HG02763 (cell line): ENCODE results near the gene UBE2Q1.

Source experiments
- ATAC-seq: cut with Tn5 transposase; IDR thresholded peaks from one replicate; pipeline ENCODE4 v1.9.1; 2021; ENCODE audit warnings: mild to moderate bottlenecking, moderate library complexity; ENCODE audit not compliant: unreplicated experiment

UBE2Q1 gene

DNA sequence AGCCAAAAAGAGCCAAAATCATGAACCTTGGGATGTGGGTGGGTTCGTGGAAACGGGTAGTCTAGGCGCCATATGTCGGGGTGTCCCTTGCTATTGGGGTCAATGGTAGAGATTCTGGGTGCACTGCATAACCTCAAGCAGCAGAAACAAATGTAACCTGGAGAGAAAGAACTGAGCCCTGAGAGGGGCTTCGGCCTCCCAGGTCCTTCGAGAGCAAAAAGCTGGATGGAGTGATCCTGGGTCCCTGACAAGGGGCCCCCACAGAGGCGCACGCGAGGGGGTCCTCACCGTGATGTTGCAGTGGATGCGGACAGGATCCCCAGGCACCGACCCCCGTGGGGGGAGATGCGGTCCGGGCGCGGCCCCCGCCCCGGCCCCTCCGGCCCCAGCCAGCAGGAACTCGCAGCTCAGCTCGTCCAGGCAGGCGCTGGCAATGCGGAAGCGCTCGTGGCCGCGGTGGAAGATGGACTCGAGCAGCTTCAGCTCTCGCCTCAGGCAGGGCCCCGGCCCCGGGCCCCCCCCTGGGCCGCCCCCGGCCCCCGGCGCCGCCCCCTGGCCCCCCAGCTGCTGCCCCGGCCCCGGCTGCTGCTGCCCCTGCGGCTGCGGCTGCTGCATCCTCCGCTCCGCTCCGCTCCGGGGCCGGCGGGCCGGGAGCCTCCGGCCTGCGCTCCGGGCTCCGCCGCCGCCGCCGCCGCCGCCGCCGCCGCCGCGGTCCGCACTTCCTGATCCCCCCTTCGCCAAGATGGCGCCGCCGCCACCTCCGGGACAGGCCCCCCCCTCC lies at the start of gene UBE2Q1:
Gene UBE2Q1, minus strand, starts transcription at position 724 of the 781 bp plus-strand sequence. Its CDS starts 109 bp downstream, at position 615.
- ATAC-seq, result peak; percentile 12

DNA sequence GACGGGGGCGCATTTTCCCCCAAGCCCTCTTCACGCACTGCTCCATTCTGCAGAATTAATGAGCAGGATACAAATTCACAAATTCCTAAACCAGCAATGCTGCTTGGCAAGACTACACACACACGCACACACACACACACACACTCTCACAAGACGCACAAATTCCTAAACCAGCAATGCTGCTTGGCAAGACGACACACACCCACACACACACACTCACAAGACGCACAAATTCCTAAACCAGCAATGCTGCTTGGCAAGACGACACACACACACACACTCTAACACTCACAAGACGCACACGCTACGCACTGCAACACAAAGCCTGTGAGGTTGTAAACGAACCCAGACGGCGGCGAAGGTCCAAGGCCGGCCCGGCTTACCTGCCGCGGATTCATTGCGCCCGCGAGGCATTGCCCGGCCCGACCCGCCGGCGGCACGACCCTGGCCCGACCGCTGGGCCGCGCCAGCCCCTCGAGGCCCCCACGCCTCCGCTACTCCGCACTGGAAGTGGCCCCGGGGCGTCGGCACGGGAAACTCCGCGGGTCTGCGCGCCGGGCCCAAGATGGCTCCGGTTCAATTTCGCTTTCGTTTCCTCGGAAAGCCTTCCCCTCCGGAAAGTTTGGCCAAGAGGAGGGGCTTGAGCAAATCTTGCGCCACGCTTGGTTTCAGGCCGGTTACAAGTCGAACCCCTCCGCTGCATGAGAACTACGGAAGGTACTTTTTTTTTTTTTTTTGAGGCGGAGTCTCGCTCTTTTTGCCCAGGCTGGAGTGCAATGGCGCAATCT lies 49.3 kb upstream of the UBE2Q1 start, which contains the start of gene ADAR:
Gene ADAR, minus strand, starts transcription at position 578 of the 788 bp plus-strand sequence. Its CDS starts 180 bp downstream, at position 398.
- peak; percentile 67 for ATAC-seq

DNA sequence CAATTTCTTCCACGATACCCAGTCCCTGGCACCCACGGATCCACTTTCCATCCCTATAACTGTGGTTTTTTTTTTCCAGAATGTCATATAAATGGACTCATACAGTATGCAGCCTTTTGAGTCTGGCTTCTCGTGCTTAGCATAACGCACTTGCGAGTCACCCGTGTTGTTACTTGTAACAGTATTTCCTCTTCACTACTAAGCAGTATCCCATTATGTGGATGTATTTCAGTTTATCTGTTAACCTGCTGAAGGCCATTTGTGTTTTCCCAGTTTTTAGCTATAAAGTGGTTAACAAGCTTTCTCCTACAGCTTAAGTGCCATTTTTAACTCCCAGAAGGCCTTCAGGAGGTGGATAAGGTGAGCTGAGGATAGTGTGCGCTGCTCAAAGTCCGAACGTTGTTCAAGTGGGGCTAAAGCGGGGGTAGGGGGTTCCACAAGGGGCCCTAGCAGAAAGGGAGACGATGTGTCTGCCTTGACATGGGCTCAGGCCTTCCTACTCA lies 48.7 kb upstream of the UBE2Q1 start:
- peak; percentile 8 for ATAC-seq

DNA sequence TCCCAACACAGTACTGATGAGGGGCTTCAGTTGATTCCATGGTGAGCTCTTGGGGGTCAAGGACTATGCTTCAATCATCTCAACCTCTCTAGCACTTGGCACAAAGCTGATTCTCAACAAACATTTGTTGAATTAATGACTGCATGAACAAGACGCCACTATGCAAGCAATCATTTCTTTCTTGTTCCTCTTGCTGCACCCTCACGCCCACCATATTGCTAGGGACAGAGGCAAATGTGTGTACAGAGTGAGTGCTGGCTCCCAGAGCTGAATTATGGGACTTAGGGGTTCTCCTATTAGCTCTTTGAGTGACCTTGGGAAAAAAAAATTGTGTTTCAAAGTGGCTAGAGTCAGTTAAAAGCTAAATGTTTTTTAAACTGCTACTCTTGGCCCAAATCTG lies 47.1 kb upstream of the UBE2Q1 start:
- no peak for ATAC-seq

DNA sequence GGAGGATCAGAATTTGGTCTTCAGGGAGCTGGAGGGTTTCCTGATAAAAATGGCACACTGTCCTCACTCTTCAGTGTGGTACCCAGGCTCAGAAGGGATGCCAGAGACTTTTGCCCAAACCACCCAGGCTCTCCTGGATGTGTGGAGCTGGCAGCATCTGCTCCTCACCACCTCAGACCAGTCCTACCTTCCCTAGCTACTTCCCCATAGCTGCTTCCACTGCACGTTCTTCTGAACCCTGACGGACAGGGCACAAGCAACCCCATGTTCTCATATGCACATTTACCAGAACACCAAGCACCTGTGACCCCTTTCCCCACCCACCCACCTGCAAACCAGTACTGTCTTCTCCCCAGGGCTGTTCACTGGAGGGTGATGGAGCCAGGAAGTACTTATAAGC lies 44.9 kb upstream of the UBE2Q1 start:
- no peak for ATAC-seq

DNA sequence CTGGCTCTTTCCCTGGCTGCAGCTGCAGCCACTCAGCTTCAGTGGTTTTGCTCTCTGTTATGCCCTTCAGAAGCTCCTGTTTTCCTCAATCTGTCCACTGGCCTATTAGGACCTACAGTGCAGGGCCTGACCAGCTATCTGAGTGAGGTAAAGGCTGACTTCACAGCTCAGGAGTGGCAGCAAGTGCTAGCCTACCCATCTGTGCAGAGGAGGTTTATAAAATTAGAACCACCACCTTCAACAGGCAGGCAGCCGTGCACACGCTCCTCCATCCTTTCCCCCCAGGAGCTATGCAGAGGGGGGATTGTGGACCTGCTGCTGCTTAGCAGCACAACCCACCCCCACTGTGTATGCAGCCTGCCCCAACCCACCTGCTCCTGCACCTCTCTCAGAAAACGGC lies 41.2 kb upstream of the UBE2Q1 start:
- ATAC-seq, result no peak

DNA sequence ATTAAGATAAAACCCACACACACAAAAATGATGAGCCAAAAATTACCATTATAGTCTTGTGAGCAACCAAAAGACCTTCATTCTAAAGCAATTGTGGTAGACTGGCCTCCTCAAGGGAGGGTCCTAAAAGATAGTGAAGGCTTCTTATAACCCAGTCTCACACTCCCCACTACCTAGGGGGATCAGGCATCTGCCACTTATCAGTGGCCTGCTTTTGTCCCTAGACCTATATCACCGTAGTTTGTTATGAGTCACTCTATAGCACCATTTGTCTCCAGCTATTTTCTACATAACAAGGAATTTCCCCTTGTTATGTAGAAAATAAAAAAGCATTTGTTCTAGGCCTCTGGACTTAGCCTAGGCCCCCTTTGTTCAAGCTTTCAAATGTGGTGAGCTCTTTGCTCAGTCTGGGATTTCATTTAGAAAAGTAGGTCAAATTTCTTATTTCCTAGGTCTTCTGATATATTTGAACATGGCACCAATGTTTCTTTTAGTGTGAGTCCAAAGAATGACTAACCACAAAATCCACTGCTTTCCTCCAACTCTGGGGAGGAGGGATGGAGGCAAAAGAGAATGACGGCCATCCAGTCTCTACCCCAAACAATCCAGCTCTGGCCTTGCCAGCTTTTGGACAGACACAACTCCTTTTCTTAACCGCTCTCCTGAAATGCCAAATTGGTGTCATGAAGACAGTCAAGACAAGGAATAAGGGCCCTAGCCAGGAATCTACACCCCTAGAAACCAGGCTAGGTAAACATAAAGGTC lies 40.6 kb upstream of the UBE2Q1 start:
- no peak for ATAC-seq

DNA sequence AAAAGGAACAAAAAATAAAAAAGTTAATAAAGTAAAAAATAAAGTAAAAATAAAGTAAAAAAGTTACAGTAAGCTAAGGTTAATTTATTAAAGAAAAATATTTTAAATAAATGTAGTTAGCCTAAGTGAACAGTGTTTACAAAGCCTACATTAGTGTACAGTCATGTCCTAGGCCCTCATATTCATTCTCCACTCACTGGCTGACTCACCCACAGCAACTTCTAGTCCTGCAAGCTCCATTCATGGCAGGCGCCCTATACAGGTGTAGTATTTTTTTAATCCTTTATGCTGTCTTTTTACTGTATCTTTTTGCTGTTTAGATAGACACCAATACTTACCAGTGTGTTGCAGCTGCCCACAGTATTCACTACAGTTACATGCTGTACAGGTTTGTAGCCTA lies 37.2 kb upstream of the UBE2Q1 start:
- no peak for ATAC-seq

DNA sequence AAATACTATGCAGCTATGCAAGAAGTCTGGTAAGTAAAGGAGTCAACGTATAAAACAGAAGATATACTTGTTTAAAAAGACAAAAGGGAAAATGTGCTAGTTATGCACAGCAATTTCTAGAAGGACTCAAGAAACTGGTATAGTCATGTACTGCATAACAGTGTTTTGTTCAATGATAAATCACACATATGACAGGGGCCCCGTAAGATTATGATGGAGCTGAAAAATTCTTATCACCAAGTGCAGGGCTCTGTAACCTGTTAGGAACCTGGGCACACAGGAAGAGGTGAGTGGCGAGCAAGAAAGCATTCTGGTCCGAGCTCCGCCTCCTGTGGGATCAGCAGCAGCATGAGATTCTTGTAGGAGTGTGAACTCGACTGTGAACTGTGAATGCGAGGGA lies 36.3 kb upstream of the UBE2Q1 start:
- ATAC-seq, result no peak

DNA sequence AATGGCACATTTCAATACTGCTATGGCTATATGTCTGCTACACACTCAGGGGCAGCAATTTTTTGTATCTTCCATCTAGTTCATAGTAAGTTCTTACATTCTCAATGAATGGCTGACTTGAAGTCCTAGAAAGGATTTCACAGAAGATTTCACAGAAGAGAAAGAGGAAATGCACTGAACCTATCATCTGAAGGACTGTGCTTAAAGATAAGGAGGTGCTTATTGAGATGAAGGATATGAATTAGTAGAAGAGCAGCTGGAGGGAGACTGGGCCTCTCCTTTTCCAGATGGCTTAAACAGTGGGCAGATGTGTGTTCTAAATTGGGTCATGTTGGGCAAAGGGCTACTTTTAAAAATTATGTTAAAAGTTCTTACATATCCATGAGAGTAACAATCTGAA lies 34.9 kb upstream of the UBE2Q1 start:
- ATAC-seq, result no peak

DNA sequence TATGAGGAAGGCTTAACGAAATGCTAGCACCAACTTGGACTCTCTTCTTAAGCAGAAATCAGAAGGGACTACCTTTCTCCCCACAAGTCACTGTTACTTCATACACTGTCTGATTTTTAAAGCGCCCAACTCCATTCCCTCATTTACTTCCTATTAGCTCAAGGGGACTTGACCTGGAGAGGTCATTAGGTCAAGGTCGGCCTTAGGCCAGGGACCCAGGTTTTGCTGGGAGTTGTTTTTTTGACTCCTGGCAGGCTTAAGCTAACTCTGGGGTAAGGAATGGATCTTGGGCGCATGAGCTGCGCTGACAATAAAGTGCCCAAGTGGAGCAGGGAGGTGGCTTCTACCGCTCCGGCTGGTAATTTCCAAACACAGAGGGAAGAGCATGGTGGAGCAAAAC lies 32.7 kb upstream of the UBE2Q1 start:
- no peak for ATAC-seq

DNA sequence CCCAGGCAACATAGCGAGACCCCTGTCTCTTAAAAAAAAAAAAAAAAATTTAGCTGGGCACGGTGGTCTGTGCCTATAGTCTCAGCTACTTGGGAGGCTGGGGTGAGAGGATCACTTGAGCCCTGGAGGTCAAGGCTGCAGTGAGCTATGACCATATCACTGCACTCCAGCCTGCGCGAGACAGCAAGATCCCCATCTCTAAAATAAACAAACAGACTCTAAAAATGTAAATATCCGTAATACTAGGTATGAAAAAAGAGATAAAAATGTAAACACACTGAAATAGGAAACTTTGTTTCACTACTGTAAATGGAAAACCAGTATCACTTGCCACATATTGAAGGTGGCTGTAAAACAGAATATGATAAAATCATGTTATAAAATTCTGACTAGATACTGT lies 32.3 kb upstream of the UBE2Q1 start:
- ATAC-seq, result no peak

DNA sequence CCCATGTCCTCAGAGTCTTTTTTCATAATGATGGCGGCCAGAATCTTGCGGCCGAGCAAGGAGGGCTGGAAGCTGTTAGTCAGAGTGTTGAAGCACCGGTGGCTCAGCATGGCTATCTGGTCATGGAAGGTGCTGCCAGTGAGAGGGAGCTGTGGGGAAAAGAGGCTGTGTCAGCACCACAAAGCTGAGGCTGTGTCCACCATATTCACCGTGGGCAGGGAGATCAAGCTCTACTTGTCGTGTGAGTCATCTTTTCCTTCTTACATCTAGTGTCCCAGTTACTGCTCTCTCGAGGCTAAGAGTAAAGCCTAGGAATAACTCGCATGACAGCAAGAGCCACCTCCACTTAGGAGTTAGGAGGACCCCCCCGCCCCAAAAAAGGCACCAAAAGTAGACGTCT lies 31.3 kb upstream of the UBE2Q1 start:
- ATAC-seq, result no peak

DNA sequence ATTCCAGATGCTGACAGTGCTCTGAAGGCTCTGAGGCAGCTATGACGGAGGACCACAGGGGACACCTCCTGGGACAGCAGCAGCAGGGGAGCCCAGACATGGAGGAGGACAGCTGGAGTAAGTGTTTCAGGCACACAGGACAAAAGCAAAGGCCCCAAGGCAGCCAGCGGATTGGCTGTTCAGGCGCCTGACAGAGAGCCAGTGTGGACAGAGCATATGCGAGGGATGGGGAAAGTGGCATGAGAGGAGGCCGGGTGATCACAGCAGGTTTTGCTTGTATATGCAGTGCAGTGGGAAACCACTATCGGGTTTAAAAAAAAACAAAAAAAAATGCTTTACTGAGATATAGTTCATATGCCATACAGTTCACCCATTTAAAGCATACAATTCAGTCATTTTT lies 28.2 kb upstream of the UBE2Q1 start:
- no peak for ATAC-seq

DNA sequence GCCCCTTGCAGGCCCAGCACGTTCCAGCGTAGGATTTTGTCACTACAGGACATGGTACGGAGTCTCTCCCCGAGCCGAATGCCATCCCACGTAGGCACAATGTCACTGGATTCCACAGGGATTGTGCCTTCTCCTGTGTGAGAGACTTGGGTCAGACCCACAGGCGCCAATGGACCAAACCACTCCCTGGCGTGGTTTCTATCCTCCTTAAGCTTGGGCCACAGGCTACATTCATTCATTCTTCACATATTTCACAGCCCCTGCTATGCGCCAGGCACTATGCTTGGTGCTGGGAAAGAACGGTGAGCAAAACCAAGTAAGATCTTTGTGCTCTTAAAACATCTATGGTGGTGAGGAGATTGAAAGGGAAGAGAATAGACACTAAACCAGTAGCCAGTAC lies 27.8 kb upstream of the UBE2Q1 start:
- no peak for ATAC-seq

DNA sequence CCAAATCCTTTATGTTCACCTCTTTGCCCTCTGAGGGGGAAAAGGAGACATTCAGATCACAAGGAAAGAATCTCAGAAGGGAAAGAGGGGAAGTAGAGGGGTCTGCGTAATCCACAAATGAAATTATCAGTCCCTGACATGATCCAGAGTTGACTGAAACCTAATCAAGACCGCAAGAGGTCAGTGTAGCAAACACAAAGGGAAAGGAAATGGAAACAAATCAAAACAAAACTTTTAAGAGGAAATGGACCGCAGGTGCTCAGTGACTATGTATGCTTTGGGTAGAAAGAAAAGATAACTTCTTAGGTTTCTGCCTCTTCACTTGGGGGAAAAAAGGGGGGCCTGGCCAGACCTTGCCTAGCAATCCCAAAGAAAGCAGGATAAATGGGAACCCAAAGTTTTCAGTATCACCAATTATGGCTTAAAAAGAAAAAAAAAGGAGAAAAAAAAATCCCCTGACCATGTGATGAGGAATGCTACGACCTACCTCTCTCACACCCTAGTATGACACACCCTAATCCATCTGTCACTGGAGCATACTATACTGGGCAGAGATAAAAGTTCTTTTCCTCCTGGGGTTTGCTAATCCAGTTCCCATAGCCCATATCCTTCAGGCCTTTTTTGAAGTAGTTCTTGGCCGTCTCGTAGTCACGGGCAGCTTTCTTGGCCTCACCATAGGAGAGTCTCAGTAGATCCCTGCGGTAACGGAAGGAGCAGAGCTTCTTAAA lies 26.0 kb upstream of the UBE2Q1 start:
- ATAC-seq, result no peak

DNA sequence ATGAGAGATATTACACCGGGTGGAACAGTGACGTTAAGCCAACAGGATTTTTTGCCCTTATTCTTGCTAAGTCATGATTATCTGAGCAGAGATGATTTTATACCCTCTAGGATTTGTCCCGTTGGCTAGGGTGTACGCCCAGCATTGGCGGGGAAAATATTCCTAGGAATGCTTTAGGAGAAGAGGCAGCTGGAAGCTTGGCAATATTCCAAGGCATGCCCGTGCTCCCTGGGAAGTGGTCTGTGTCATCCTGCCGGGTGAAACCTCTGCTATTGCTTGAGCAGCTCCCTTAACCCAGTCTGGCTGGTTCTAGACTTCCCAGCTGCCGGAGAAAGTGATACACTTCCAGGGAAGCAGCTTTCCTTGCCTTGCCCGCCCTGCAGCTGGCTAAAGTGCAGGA lies 25.3 kb upstream of the UBE2Q1 start:
- no peak for ATAC-seq

DNA sequence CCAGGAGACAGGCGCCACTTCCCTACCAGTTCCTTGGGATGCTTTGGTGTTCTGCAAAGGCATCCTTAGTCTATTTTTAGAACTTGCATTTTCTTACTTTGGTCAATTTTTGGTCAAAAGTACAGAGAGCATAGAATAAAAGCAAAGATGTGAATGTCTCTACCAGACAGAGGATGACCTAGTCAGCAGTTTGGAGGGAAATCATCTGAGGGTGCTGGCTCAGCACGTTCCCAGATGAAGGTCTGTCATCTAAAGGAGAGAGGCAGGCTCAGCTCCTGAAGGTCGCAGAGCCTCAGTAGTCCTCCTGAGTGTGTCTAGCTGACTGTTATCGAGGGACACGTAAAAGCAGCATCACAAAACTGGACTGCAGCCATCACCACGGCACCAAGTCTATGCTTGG lies 24.4 kb upstream of the UBE2Q1 start:
- no peak for ATAC-seq

DNA sequence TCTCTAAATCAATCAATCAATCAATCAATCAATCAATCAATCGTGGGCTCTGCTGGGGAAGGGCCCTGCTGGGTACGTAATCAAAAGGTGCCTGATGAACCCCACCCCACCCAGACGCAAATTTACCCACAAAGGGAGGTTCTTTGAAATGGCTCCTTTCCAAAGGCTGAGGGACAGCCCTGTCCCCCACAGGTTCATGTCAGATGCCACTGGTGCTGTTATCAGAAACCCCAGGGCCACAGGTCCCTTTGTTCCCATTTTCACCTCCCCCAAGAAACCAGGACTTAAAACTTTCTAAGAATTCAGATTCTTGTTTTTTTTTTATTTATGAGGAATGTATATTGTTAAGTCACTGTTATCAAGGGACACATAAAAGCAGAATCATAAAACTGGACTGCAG lies 23.3 kb upstream of the UBE2Q1 start:
- no peak for ATAC-seq

DNA sequence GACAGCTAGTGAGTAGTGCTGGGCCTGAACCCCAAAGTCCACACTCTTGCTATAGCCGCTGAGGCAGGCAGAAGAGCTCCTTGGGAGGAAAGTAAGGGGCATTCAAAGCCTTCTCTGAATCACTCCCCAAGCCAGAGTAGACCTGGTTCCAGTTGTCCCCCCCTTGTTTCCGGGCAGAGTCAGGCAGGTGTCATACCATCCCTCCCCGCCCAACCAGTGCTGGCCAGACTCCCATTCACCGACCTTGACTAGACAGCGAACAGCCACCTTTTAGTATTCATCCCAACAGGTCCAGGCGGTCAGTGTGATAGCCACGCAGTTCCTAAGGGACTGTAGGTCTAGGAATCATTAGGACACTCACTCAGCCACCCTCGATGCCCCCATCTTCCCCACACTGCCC lies 20.9 kb upstream of the UBE2Q1 start:
- no peak for ATAC-seq

DNA sequence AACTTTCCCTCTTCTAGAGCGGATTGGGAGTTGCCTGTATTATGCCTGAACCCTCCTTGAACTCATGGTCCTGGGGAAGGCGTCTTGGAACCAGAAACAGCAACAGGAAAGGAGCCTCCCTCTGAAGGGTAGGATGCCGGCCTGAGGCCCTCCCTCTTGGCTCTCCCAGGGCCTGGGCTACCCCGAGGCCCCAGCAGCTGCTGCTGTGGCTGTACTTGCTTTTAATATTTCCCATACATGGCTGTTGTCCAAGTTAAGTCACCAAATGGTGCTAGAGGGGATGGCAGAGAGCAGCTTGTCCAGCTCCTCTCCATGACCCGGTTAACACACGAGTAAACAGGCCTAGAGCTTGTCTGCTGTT lies 19.6 kb upstream of the UBE2Q1 start:
- ATAC-seq, result no peak
